ENCODE measurements around the gene PHYKPL. TPM values are rescaled to one million over a fixed set of nuclear protein-coding genes. Genes with fewer than 3 reads are reported as not detected.

Gene PHYKPL
- total RNA-seq, 1 experiment from 2014 or later = 43.2 TPM

DNA sequence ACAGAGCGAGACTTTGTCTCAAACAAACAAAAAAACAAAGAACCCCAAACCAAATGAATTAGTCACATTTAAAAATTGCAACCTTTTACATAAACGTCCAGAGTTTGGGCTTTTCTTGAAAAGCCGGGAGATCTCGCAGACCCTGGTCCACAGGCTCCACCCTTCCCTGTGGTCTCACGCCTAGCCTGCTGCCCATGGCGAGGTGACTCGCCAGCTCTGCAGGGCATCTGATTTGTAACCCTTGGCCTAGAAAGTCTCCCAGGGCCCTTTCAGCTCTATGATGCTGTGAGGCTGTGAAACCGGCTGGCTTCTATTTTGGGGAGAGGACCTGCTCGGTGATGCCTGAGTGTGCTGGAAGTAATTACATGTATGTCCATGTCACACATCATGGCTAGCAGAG lies 44.7 kb upstream of the PHYKPL start:
- TF ChIP-seq, protein P1, sequence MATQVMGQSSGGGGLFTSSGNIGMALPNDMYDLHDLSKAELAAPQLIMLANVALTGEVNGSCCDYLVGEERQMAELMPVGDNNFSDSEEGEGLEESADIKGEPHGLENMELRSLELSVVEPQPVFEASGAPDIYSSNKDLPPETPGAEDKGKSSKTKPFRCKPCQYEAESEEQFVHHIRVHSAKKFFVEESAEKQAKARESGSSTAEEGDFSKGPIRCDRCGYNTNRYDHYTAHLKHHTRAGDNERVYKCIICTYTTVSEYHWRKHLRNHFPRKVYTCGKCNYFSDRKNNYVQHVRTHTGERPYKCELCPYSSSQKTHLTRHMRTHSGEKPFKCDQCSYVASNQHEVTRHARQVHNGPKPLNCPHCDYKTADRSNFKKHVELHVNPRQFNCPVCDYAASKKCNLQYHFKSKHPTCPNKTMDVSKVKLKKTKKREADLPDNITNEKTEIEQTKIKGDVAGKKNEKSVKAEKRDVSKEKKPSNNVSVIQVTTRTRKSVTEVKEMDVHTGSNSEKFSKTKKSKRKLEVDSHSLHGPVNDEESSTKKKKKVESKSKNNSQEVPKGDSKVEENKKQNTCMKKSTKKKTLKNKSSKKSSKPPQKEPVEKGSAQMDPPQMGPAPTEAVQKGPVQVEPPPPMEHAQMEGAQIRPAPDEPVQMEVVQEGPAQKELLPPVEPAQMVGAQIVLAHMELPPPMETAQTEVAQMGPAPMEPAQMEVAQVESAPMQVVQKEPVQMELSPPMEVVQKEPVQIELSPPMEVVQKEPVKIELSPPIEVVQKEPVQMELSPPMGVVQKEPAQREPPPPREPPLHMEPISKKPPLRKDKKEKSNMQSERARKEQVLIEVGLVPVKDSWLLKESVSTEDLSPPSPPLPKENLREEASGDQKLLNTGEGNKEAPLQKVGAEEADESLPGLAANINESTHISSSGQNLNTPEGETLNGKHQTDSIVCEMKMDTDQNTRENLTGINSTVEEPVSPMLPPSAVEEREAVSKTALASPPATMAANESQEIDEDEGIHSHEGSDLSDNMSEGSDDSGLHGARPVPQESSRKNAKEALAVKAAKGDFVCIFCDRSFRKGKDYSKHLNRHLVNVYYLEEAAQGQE (IDR thresholded peaks at IDR 0.05; ENCODE audit: insufficient read depth in 1 of 2, low read depth in 2 of 2, low read length in 1 of 2) = no peak
- TF ChIP-seq TCF7L2 (IDR thresholded peaks at IDR 0.05; ENCODE audit: low read depth, low read length) (no peak), SIN3A (IDR thresholded peaks at IDR 0.05; ENCODE audit: borderline replicate concordance, insufficient read depth, low read depth, low read length) (no peak), POLR2AphosphoS5 (IDR thresholded peaks at IDR 0.05; ENCODE audit: low read depth, low read length) (no peak)
- TF ChIP-seq, protein P2, sequence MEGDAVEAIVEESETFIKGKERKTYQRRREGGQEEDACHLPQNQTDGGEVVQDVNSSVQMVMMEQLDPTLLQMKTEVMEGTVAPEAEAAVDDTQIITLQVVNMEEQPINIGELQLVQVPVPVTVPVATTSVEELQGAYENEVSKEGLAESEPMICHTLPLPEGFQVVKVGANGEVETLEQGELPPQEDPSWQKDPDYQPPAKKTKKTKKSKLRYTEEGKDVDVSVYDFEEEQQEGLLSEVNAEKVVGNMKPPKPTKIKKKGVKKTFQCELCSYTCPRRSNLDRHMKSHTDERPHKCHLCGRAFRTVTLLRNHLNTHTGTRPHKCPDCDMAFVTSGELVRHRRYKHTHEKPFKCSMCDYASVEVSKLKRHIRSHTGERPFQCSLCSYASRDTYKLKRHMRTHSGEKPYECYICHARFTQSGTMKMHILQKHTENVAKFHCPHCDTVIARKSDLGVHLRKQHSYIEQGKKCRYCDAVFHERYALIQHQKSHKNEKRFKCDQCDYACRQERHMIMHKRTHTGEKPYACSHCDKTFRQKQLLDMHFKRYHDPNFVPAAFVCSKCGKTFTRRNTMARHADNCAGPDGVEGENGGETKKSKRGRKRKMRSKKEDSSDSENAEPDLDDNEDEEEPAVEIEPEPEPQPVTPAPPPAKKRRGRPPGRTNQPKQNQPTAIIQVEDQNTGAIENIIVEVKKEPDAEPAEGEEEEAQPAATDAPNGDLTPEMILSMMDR (IDR thresholded peaks at IDR 0.05) = no peak
- ChIA-PET CTCF (interaction anchor here (0.7 kb wide), 1 partner anchor 51 kb away, joined by 5 read pairs; no protein-coding TSS in a partner anchor), POLR2A (interaction anchor here (0.6 to 0.8 kb wide), 2 partner anchors 19 to 102 kb away, joined by 3 read pairs; no protein-coding TSS in a partner anchor)
- Histone ChIP-seq H3K36me3 (ENCODE audit: control insufficient read depth, insufficient read depth, low read length) (no peaks in the 10 kb centered on the region), H3K4me3 (ENCODE audit: low read depth in 2 of 2, low read length in 2 of 2) (no peak overlapping the region), H3K9me3 (ENCODE audit: control insufficient read depth, insufficient read depth, low read depth, low read length) (no peaks in the 10 kb centered on the region), H3K27me3 (ENCODE audit: control insufficient read depth, insufficient read depth, low read length) (no peaks in the 10 kb centered on the region), H3K4me1 (ENCODE audit: control insufficient read depth, insufficient read depth, low read length) (peaks cover 8% of the 10 kb centered on the region), H3K27ac (ENCODE audit: low read length) (no peak overlapping the region)
- intact Hi-C loops (cut with micrococcal nuclease; ENCODE audit: unreplicated experiment) (no loop called here), in situ Hi-C loops (cut with HindIII; ENCODE audit: low pct_unique_long_range_greater_than_20kb, low sequenced_read_pairs) (no loop called here)
- no TSS peak for BruUV-seq (replicated peaks)
- no peak for DNase-seq (ENCODE audit: low read depth, low spot score)
- ATAC-seq = no peak

DNA sequence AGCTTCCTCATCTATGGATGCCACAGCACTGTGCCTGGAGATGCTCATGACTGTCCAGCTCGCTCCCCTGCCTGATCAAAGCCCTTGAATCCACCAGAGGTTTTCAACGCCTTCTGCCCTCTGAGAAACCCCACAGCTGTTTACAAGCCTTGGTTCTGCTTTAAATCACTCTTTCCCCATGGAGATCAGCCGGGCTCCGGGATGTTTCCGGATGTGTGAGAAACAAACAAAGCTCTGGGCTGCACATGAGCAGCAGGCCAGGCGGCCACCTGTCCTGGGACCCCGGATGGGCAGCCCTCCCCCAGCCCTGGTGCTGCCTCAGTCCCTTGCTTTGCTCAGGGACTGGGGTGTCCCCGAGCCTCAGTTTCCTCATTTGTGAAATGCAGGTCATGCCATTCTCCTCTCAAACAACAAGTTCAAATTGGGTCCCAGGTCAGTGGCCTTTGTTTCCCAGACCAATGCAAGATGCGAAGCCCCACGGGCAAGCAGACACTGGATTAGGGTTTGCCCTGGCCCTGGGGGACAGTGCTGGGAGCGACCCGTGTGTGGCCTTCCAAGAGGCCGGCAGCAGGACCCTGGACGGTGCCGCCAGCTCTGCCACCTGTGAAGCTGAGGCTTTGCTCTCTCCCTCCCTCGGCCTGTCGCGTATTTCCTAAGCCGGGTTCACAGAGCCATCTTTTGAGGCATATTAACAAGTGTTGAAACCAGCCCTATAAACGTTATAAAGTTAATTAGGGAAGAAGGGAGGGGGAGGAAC lies 42.4 kb upstream of the PHYKPL start:
- CTCF ChIA-PET = interaction anchor here (1.0 kb wide), 1 partner anchor 349 kb away, joined by 3 read pairs; no protein-coding TSS in a partner anchor
- ATAC-seq (no peak), DNase-seq (ENCODE audit: low read depth, low spot score) (no peak)
- H3K27me3 ChIP-seq (ENCODE audit: control insufficient read depth, insufficient read depth, low read length) = no peaks in the 10 kb centered on the region
- H3K9me3 ChIP-seq (ENCODE audit: control insufficient read depth, insufficient read depth, low read depth, low read length) = no peaks in the 10 kb centered on the region
- no peak for TF ChIP-seq TCF7L2 (IDR thresholded peaks at IDR 0.05; ENCODE audit: low read depth, low read length)
- no peak for TF ChIP-seq SIN3A (IDR thresholded peaks at IDR 0.05; ENCODE audit: borderline replicate concordance, insufficient read depth, low read depth, low read length)
- TF ChIP-seq POLR2AphosphoS5 (IDR thresholded peaks at IDR 0.05; ENCODE audit: low read depth, low read length) = no peak
- TF ChIP-seq, protein P1 (IDR thresholded peaks at IDR 0.05; ENCODE audit: insufficient read depth in 1 of 2, low read depth in 2 of 2, low read length in 1 of 2) = no peak
- TF ChIP-seq, protein P2 (IDR thresholded peaks at IDR 0.05) = no peak
- H3K4me3 ChIP-seq (ENCODE audit: low read depth in 2 of 2, low read length in 2 of 2) = no peak overlapping the region
- no peak overlapping the region for H3K27ac ChIP-seq (ENCODE audit: low read length)
- no peaks in the 10 kb centered on the region for H3K36me3 ChIP-seq (ENCODE audit: control insufficient read depth, insufficient read depth, low read length)
- H3K4me1 ChIP-seq (ENCODE audit: control insufficient read depth, insufficient read depth, low read length) = peaks cover 6% of the 10 kb centered on the region
- no TSS peak for BruUV-seq (replicated peaks)
- in situ Hi-C loops (cut with HindIII; ENCODE audit: low pct_unique_long_range_greater_than_20kb, low sequenced_read_pairs) (no loop called here), intact Hi-C loops (cut with micrococcal nuclease; ENCODE audit: unreplicated experiment) (no loop called here)
- POLR2A ChIA-PET = no interaction called here
